Activated gamma-delta T cell (primary cell): Measurements from ENCODE around the gene ANKRD16.
"Not testable (repeated sequence)": the region's sequence is repeated elsewhere in the genome, so short reads cannot be mapped to it uniquely, and the experiment has no call there.

Source experiments
- DNase-seq: peaks from one replicate; lab custom pipeline; 2025; lab: John Stamatoyannopoulos, UW

The ANKRD16 gene

DNA sequence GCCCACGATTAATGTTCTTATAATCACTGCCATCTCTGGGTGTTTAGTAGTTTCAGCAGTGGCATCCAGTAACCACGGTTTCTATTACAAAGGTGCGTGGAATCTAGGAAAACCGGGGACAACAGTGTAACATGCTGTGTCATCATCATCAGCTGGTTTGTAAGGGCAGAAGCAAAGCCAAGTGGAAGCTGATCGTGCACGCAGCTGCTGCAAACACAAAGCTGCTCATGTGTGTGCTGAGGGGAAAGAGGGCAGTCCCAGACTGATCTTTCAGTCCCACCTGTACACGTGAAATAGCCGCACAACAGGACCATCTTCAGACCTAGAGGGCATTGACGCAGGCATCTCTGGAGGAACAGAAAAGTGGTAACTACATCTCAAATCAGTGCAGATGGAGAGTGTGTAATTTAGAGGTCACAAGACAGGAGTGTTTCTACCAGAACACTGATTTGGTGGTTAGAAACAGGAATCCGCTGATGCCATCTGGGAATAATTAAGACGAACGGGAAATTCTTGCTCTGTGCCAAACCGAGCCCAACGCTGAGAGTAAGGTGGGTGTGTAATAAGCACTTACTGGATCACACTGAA lies 13.4 kb downstream of the ANKRD16 start:
- no peak for DNase-seq

- no peak for DNase-seq
Observed at GRCh38 chr10:5873515-5873995, 16.1 kb downstream of the ANKRD16 start.

- no peak for DNase-seq
Observed at GRCh38 chr10:5871596-5871995, 18.1 kb downstream of the ANKRD16 start.

DNA sequence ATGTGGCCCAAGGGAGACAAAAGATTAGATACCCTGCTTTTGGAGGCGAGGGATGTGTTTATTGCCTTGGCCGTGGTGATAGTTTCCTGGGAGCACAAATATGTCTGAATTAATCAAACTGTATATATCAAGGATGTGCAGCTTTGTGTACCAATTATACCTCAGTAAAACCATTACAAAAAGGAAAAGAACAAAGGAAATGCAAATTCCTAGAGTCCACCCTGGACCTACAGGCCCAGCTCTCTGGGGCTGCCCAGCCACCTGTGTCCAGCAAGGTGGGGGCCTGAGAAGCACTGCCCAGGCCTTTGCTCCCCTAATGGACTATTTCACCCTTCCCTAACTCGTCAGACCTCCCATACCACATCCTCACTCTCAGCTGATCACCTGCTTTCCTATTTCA lies 20.5 kb downstream of the ANKRD16 start:
- DNase-seq, result no peak

- DNase-seq, result not testable (repeated sequence)
Observed at GRCh38 chr10:5868383-5868782, 21.3 kb downstream of the ANKRD16 start.

DNA sequence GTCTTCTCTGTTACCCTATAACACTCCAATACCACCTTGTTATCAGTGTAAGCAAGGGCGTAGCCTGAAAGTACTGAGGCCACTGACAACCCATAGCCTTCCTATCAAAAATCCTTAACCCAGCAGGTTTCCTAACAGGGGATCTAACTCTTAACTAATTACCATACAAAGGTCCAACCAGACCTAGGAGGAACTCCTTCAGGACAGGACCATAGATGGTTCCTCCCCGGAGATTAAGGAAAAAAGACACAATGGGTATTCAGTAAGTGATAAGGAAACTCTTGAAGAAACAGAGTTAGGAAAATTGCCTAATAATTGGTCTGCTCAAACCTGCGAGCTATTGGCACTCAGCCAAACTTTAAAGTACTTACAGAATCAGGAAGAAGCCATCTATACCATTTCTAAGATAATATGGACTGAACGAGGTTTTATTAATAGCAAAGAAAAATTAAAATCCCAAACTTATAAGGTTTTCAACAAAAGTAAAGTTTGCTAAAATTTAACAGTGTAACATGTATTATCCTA lies 22.5 kb downstream of the ANKRD16 start:
- not testable (repeated sequence) for DNase-seq

DNA sequence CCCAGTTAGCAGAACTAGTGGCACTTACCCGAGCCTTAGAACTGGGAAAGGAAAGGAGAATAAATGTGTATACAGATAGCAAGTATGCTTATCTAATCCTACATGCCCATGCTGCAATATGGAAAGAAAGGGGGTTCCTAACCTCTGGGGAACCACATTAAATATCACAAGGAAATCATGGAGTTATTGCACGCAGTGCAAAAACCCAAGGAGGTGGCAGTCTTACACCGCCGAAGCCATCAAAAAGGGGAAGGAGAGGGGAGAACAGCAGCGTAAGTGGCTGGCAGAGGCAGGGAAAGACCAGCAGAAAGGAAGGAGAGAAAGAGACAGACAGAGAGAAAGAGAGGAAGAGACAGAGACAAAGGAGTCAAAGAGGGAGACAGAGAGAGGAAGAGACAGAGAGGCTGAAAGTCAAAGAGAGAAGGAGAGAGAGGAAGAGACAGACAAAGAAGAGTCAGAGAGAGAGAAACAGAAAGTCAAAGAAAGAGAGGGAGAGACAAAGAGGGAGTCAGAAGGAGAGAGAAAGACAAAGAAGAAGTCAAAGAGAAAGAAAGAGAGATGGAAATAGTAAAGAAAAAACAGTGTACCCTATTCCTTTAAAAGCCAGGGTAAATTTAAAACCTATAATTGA lies 23.1 kb downstream of the ANKRD16 start:
- DNase-seq, result not testable (repeated sequence)

DNA sequence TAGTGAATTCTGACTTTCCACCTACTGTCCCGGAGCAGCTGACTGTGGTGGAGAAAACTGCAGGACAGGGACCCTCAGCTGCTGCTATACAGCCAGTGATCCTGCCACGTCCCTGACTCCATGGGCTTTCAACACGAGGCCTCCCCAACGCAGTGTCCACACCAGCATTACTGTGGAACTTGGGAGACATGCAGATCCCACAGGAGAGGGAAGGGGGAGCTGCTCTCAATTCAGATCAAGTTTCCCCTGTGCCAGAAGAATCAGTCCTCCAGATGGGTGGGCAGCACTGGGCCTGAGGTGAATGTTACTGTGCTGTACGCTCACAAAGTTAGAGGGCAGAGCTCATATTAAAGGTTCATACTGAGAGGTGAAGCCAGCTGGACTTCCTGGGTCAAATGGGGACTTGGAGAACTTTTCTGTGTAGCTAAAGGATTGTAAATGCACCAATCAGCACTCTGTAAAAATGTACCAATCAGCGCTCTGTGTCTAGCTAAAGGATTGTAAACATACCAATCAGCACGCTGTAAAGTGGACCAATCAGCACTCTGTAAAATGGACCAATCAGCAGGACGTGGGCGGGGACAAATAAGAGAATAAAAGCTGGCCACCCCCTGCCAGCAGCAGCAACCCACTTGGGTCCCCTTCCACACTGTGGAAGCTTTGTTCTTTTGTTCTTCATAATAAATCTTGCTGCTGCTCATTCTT lies 26.6 kb downstream of the ANKRD16 start:
- DNase-seq, result not testable (repeated sequence)

DNA sequence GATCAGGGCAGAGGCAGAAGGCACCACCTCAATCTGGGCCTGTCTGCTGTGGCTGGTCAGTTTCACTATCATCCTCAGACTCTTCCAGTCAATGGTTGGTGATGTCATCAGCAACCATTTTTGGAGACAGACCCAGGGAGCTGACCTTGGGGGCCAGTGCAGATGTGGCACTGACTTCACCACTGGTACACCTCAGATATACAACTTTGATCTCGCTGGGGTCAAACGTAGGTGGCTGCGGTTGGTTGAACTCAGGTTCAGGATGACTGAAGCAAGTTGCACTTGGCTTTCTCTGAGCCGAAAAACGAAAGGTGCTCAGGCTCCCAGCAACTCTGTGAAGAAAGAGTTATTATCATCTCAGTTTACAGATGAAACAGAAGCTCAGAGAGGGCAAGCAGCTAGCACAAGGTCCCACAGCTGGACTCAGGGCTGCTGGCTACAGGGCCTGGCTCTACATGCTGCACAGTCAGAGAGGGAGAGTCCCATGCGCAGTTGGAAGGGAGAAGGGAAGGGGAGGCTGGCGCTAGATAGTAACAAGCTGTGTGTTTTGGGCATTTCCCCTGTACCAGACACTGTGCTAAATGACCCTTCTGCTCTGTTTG lies 27.2 kb downstream of the ANKRD16 start:
- DNase-seq, result no peak

GRCh38 chr10:5860066-5860465 lies 29.6 kb downstream of the ANKRD16 start:
- no peak for DNase-seq

GRCh38 chr10:5858811-5859210 lies 30.9 kb downstream of the ANKRD16 start:
- no peak for DNase-seq

DNA sequence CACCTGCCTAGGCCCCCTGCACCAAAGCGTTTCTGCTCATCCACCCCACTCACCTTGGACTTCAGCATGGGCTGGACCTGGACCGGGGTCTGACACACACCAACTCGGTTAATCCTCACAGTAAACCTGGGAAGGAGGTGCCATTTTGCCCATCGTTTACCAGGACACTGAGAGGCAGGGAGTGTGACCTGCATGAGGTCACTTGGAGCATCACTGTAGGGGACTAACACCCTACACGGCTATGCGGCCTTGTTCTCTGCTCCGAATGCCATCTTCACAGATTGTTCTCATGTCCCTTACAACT lies 33.0 kb downstream of the ANKRD16 start:
- no peak for DNase-seq

DNA sequence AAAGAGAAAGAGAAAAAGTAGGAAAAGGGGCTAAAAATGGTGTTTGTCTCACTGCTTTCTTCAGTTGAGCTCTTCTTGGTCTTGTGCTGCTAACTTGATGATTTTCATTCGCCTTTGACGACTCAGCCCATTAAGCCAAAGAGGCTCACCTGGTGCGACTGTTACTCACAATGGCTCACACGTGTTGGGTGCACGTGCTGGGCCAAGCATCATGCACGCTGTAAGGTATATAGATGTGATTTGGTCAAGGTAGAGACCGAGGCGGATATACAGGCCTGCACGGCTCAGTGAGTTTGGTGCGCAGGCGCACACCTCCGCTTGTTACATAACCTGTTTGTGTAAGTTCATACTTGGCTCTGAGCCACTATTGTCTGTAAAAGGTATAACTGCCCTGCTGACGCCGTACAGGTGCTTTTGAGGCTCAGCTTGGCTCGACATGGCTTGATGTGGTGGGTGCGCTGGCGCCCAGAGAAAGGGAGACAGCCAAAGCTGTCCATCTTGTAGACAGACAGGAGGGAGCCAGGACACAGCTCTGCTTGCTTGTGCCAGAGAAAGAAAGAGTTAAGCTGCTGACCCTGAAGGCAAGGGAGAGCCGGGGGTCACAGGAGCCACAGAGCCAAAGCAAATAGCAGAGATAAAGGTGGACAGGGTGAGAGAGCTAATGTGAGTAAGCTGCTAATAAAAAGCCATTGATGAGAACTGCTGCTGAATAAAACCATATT lies 33.6 kb downstream of the ANKRD16 start:
- no peak for DNase-seq

DNA sequence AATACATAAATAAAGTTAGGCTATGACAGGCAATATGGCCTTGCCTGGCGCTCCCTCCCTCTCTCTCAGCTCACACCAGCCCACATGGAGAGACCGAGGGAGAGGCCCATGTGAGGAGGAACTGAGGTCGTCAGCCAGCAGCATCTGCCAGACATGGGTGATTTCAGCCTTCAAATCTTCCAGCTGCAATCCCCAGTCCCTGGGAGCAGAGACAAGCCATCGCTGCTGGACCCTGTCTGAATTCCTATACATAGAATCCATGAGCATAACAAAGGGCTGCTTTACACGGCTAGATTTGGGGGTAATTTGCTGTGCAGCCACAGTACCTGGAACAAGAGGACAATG lies 35.6 kb downstream of the ANKRD16 start:
- no peak for DNase-seq

GRCh38 chr10:5846667-5847066 lies 43.0 kb downstream of the ANKRD16 start:
- not testable (repeated sequence) for DNase-seq

DNA sequence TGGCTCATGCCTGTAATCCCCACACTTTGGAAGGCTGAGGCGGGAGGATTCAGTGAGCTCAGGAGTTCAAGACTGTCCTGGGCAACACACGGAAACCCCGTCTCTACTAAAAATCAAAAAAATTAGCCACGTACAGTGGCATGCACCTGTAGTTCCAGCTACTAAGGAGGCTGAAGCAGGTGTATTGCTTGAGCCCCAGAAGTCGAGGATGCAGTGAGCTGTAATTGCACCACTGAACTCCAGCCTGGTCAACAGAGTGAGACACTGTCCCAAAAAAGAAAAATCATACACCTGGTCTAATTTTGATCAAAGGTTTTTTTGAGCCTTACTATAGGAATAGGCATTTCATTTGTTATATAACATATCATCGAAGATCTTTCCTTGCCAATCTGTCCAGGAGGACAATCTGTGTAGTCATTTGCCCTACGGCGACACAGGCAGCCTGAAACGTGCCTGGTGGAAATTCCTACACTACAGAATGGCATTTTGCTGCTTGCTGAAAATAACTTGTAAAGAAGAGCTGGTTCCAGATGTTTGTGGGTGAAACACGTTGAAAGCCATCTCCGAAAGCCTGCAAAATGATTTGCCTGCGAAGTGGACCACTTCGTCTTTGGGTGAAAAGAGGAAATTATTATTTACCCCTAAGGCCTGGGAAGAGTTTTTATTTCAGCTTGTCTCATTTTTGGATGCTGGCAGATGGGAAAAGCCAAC lies 45.2 kb downstream of the ANKRD16 start:
- no peak for DNase-seq

GRCh38 chr10:5843686-5844344 lies 45.9 kb downstream of the ANKRD16 start:
- no peak for DNase-seq

DNA sequence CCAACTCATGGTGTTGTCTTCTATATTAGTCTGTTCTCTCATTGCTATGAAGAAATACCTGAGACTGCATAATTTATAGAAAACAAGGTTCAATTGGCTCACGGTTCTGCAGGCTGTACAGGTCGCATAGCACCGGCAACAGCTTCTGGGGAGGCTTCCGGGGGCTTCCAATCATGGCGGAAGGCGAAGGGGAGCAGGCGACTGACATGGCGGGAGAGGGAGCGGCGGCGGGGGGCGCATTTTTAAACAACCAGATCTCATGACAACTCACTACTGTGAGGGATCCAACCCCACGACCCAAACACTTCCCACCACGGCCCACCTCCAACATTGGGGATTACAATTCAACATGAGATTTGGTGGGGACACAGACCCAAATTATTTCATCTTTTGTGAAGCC lies 47.7 kb downstream of the ANKRD16 start:
- DNase-seq, result no peak

GRCh38 chr10:5840314-5841307 lies 49.1 kb downstream of the ANKRD16 start:
- no peak for DNase-seq

- not testable (repeated sequence) for DNase-seq
Observed at GRCh38 chr10:5836181-5836580, 53.5 kb downstream of the ANKRD16 start.
